Measurements from ENCODE around the gene ZNF555.
"Not testable (repeated sequence)": the region's sequence is repeated elsewhere in the genome, so short reads cannot be mapped to it uniquely, and the experiment has no call there.

Gene ZNF555

DNA sequence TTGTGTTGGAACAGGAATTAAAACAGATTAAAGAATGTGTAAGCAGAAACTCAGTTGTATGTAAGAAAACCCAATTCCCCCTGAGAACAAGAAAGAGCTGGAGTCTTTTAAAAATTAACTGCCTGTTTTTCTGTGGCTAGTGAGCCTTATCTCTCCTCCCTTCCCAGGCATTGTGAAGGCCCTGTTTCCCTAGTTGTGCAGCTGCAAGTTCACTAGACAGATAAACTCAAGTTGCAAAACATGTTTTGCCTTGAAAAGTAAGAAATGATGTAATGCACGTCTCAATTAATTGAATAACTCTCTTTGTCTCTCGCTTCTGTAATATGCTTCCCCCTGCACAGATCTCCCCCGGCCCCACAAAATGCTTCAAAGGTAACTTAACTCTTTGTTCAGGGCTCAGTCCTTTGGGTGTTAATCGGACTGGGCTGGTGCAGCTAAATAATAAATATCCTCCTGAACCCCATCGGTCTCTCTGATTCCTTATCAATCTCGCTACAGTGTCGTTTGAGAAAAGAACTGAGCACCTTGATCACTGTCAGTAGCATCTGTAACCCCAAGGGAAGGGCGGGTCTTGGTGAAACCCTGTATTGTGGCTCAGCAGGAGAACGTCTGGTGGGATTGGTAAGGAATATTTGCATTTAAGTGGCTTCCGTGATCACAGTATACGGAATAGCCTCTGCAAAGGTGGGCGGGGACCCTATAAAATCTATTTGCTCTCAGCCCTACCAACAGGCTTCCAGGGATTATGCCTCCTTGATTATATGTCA lies 24.2 kb downstream of the ZNF555 start:
- no peak for DNase-seq (ENCODE audit: insufficient read length, low spot score)
- TF ChIP-seq, protein P1, sequence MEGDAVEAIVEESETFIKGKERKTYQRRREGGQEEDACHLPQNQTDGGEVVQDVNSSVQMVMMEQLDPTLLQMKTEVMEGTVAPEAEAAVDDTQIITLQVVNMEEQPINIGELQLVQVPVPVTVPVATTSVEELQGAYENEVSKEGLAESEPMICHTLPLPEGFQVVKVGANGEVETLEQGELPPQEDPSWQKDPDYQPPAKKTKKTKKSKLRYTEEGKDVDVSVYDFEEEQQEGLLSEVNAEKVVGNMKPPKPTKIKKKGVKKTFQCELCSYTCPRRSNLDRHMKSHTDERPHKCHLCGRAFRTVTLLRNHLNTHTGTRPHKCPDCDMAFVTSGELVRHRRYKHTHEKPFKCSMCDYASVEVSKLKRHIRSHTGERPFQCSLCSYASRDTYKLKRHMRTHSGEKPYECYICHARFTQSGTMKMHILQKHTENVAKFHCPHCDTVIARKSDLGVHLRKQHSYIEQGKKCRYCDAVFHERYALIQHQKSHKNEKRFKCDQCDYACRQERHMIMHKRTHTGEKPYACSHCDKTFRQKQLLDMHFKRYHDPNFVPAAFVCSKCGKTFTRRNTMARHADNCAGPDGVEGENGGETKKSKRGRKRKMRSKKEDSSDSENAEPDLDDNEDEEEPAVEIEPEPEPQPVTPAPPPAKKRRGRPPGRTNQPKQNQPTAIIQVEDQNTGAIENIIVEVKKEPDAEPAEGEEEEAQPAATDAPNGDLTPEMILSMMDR (IDR thresholded peaks at IDR 0.05; ENCODE audit: insufficient read depth, missing control alignments): no peak
- FAIRE-seq: no peak

DNA sequence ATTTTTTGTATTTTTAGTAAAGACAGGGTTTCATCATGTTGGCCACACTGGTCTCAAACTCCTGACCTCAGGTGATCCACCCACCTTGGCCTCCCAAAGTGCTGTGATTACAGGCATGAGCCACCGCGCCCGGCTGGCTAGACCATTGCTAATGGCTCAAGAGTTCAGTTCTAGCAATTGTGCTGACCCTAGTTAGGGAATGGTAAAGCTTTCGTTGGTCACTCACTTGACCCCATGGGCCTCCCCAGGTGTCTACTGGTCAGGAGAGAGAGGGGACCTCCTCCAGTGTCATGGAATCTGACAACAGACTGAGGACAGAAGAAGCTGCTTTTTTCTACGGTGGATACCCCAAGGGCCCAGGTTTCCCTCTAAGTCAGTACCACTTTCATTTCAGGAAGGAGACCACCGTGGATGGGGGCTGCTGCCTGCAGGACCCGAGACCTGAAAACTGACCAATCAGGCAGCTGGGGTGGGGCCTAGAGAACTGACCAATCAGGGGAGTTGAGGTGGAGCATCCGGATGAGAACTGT lies 25.3 kb downstream of the ZNF555 start:
- DNase-seq (ENCODE audit: insufficient read length, low spot score): no peak
- no peak for FAIRE-seq
- TF ChIP-seq, protein P1 (IDR thresholded peaks at IDR 0.05; ENCODE audit: insufficient read depth, missing control alignments): no peak

DNA sequence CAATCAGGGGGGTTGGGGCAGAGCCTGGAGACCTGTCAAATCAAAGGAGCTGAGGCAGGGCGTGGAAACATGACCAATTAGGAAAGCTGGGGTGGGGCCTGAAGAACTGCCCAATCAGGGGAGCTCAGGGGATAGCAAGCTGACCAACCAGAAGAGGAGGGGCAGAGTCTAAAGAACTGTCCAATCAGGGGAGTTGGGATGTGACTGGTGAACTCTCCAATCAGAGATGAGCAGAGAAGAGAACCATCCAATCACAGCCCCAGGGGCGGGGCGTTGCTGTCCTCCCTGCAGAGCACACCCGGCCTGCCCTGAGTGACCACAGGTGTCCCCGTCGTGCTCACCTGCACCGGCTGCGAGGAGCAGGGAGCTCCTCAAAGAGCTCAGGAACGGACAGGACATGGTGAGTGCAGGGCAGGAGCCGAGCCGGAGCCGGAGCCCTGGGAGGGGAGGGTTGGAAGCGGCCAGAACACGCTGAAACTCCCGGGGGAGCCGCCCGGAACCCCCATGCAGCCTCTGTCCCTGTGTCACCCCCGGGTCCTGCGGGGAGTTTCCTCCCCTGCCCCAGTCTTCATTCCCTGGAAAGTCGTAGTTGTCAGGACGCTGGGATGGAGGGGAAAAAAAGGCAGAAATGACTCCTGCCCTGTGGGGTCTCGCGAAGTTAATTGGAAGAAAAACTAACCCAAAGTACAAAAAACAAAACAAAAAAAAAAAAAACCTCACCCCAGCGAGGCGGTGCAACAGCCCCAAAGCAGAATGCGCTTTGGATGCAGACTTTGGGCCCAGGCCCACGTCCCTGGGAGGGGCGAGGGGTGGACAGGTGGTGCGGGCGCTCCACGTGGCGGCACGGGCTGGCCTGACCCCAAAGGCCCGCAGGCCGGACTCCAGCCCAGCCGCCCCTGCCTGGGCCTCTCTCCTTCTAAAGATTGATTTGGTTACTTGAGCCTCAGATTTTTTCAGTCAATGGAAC lies 26.0 kb downstream of the ZNF555 start, which contains the start of gene ZNF556:
Gene ZNF556, plus strand, starts transcription at position 311 of the 967 bp plus-strand sequence. Its CDS starts 87 bp downstream, at position 398.
- TF ChIP-seq, protein P1 (IDR thresholded peaks at IDR 0.05; ENCODE audit: insufficient read depth, missing control alignments): no peak
- DNase-seq (ENCODE audit: insufficient read length, low spot score): no peak
- no peak for FAIRE-seq

DNA sequence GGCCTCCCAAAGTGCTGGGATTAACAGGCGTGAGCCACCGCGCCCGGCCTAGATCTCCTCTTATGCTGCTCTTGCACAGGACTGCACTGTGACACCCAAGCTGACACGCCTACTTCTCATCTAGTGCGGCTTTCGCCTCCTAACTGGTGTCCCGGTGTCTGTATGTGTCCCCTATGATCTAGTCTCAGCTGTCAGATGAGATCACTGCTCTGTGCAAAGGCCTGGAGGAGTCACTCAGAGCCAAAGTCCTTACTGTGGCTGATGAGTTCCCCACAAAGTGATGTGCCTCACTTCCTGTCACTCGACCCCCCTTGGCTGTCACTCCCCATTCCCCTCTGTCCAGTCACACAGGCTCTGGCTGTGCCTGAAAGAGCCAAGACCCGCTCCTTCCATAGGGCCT lies 28.3 kb downstream of the ZNF555 start:
- FAIRE-seq (no peak), DNase-seq (ENCODE audit: insufficient read length, low spot score) (no peak)
- TF ChIP-seq, protein P1 (IDR thresholded peaks at IDR 0.05; ENCODE audit: insufficient read depth, missing control alignments): no peak

DNA sequence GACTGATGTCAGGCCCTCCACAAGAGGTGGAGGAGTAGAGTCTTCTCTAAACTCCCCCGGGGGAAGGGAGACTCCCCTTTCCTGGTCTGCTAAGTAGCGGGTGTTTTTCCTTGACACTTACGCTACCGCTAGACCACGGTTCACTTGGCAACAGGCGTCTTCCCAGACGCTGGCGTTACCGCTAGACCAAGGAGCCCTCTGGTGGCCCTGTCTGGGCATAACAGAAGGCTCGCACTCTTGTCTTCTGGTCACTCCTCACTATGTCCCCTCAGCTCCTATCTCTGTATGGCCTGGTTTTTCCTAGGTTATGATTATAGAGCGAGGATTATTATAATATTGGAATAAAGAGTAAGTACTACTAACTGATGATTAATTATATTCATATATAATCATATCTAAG lies 30.9 kb downstream of the ZNF555 start:
- FAIRE-seq; DNase-seq (ENCODE audit: insufficient read length, low spot score): not testable (repeated sequence)
- TF ChIP-seq, protein P1 (IDR thresholded peaks at IDR 0.05; ENCODE audit: insufficient read depth, missing control alignments): peak; percentile 5

DNA sequence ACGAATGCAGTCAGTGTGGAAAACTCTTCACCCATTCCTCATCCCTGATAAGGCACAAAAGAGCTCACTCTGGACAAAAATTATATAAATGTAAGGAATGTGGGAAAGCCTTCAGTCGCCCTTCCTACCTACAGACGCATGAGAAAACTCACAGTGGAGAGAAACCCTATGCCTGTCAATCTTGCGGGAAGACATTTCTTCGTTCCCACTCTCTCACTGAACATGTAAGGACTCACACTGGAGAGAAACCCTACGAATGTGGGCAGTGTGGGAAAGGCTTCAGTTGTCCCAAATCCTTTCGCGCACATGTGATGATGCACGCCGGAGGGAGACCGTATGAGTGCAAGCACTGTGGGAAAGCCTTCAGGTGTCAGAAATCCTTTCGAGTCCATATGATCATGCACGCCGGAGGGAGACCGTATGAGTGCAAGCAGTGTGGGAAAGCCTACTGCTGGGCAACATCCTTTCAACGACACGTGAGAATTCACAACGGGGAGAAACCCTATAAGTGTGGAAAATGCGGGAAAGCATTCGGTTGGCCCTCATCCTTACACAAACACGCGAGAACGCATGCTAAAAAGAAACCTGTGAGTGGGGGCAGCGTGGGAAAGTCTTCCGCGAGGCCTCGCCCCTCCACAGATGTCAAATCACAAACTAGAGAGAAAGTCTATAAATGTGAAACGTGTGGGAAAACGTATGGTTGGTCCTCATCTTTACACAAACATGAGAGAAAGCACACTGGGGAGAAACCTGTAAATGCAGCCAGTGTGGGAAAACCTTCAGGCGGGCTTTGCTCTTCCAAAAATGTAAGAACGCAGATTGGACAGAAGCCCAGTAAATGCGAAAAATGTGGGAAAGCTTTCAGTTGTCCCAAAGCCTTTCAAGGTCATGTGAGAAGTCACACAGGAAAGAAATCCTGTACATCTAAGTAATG lies 36.4 kb downstream of the ZNF555 start:
- TF ChIP-seq, protein P1 (IDR thresholded peaks at IDR 0.05; ENCODE audit: insufficient read depth, missing control alignments): no peak
- FAIRE-seq: no peak
- no peak for DNase-seq (ENCODE audit: insufficient read length, low spot score)

All from D721Med (cell line).